NCI-H226 (cell line): ENCODE data around the gene SEC24D.

ENCODE experiments used
- DNase-seq: peaks from one replicate; pipeline ENCODE4 v3.0.0-alpha.2; 2015

Gene SEC24D

DNA sequence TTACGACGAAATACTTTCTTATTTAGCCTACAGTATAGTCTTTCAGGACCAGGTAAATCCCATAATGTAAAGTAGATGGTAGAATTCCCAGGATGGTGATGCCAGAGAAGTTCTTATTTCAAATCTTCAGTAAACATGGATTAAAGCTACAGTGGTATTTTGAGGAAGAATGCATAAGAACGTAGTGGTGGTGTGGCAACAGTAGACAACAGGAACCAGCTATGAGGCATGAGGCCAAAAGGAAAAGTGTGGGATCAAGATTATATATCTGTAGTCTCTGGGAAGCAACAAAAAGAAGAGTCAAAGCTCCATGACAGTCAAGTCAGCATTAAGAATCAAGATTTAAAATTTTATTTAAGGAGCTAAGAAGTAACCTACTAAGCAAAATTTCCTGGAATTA, 90.6 kb downstream of the SEC24D start:
- DNase-seq = no peak

GRCh38 chr4:118743867-118744266, 92.1 kb downstream of the SEC24D start:
- no peak for DNase-seq

GRCh38 chr4:118742050-118742449, 93.9 kb downstream of the SEC24D start:
- DNase-seq = no peak

- no peak for DNase-seq
Observed at GRCh38 chr4:118741301-118741855, 94.5 kb downstream of the SEC24D start.

DNA sequence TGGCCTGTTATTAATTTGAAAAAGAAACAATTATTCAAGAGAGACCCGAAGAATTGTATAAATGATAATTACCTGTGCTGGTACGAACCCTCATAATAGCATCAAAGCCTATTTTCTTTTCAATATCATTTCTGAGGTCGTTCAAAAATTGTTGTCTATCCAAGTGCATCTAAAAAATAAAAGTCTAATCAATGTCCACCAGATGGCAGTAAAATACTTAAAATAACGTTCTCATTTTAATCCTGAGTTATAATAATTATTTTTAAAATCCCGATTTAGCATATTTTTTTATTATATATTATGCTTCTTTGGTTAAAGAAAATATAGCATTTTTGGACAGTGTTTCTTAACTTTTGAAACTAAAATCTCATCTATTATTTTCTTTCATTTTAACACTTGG, 95.1 kb downstream of the SEC24D start:
- DNase-seq = no peak

DNA sequence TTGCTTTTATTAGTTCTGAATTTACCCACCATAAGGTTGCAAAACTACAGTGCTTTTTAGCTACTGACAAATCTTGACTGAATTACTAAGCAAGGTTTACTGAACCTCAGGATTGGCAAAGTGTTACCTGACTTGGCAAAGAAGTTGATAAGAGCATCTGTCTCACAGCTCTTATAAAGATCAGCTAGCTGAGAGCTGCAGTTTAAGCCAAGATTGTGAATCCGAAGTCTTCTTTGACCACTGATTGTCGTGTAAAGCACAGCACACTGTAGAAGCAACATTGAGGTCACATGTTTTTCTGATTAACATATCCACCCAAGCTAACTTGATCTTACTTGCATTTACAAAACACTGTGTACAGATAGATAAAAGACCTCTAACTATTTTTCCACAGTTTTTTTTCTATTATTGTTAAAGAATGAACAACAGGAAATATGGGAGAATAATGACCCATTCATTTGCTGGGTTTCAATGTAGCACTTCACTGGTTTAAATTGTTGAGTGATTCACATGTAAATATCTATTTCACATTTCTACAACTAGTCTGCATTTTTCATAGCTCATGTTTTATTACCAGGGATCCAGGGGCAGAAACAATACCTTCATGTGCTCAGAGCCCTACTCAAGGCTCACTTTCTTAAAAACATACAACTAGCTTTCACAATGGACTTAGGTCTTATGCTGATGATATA, 96.8 kb downstream of the SEC24D start:
- no peak for DNase-seq

GRCh38 chr4:118738090-118738489, 97.8 kb downstream of the SEC24D start:
- DNase-seq = no peak

DNA sequence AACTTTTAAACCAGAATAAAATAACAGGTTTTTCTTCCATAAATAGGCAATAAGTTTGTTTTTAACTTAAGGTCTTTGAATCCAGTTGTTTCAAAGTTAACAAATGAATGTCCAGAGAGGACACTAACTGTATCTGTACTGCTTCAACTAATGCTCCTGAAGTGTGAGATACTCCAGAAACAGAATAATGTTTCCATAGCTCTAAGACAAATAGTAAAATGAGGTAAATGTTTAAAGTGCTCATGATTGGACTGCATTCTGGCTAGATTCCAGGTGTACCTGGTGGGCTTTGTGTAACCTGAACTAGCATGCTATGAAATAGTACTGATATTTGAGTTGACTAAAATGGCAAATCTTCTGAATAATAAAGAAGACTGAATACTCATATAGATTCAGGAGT, 99.0 kb downstream of the SEC24D start:
- no peak for DNase-seq

DNA sequence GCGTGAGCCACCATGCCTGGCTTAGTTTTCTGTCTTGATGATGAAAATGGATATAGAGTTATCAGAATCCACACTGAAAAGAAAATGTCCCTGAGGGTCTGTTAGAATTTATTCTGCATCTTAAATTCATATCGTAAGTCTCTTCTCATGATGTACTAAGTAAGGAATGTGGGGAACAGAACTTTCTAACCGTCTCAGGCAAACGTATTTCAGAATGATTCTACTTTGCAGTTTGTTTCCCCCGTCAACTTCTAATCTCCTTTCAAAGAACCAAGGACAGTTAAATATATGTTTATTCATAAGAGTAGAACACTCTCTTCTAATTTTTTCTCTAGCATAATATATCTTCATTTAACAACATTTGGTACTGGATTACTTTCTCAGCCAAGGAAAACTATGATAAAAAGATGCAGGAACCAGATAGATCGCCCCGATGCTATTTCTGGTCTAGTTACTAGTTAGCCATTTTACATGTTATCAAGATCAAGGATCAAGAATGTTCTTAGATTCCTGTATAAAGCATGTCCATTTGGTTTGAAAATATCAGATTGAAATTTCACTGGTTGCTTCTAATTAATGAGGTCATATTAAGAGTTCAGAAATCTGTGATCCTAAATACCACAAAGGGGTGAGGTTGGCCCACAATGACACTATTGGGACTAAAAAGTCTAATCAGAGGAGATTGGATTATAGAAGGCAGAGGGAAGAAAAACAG, 101.3 kb downstream of the SEC24D start:
- DNase-seq = no peak

DNA sequence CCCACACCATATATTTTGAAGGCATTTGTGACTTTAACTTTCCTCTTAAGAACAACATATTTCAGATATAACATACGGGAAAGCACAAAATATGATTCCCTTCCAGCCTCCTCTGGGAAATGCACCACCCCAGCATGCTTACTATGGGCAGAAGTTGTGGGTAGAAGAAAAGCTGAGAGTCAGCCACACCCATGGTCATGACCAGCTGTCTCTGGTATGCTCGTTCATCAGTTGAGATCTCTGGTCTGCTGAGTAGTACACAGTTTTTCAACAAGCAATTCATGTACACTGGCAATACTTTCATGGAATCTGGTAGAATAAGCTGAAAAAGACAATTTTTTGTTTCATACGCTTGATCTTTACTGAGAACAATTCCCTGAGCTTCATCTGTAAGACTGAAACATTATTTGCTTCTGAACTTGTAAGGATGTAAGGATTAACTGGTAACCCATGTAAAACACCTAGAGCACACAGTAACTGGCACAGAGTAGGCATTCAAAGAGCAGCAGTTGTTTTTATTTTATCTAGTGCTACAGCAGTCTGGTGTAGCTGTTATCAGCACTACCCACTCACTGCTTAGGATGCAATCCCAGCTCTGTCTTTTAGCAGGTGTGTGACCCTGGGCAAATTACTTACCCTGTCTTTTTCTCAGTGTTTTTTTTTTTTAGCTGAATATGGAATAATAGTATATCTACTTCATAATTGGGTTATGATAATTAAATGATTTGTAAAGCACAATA, 103.2 kb downstream of the SEC24D start:
- peak; percentile 26 for DNase-seq

GRCh38 chr4:118730683-118731082, 105.2 kb downstream of the SEC24D start:
- DNase-seq = no peak

DNA sequence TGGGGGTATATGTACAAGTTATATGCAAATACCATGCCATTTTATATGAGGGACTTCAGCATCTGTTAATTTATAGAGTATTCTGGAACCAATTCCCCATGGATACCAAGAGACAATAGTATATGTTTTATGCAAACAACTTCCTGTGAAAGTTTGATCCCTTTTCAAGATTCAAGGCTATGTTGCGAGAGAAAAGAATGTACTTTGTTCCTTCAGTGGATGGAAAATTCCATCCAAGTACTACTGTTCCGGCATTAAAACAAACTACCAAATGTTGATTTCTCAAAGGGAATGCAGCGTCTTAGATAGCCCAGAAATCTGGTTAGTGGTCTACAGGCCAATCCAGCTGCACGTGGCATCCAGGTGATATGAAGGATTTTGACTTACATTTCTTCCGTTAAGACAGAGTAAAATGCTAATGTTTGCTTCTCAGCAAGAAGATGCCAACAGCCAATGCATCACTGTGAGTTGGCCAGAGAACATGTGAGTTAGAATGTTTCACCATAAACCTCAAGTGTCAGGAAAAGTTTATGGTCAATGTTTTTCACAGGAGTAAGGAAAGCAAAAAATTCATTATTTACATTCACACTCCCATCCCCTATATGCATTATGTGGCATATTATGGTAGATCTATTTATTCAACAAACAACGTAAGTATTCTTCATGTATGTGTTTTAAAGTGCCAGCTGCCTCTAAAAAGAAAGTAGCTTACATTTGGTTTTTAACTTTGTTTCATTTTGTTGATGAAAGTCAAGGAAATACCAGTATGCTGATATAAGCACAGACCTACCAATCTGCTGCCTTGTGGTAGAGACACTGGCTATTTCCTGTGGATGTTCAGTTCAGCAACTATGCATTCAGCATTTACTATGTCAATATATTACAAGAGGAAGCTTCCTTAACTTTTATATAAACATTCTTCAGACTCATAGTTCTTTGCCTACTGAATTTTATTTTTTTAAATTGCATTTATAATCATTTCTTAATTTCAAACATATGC, 106.3 kb downstream of the SEC24D start:
- DNase-seq = peak; percentile 27

- DNase-seq = no peak
Observed at GRCh38 chr4:118727360-118727759, 108.6 kb downstream of the SEC24D start.

- DNase-seq = no peak
Observed at GRCh38 chr4:118723369-118723768, 112.6 kb downstream of the SEC24D start.

DNA sequence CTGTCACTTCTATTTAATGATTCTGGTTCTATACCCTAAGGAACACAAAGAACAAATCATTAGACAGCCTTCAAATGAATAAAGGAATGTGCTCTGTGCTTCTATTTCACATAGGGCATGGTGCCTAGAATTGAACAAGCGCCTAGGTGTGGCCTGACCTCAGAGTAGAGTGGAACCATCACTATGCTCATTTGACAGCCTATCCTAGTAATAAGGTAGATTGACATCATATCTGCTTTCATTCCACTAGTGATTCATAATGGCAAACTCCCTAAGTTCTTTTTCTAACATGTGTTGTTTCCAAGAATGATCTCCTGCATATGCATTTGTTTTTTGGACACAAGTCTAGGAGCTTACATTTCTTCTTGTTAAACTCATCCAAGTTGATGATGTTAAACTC, 114.2 kb downstream of the SEC24D start:
- no peak for DNase-seq

- DNase-seq = no peak
Observed at GRCh38 chr4:118718511-118719170, 117.3 kb downstream of the SEC24D start.

GRCh38 chr4:118716304-118716703, 119.6 kb downstream of the SEC24D start:
- no peak for DNase-seq

- no peak for DNase-seq
Observed at GRCh38 chr4:118714682-118715081, 121.2 kb downstream of the SEC24D start.

DNA sequence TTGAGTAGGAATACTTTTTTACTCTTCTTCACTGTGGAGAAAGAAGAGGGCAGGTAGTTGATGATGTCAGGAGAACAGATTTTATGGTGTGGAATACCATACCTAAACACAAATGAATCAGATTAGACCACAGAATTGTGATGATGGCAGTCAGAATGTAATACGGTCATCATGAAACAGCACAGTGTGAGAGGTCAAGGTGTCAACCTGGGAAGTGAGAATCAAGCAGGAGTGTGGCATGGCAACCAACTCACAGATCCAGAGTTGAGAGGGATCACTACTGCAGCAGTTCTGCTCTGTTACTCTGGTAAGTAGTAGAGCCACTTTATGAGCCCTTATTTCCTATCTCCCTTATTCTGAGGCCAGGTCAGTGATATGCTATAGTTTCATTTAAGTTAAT, 123.1 kb downstream of the SEC24D start:
- DNase-seq = no peak

- no peak for DNase-seq
Observed at GRCh38 chr4:118711052-118711451, 124.9 kb downstream of the SEC24D start.

GRCh38 chr4:118703118-118703517, 132.8 kb downstream of the SEC24D start:
- DNase-seq = no peak
